ENCODE data around the gene MPP2. TPM values are rescaled to one million over a fixed set of nuclear protein-coding genes. Genes with fewer than 3 reads are reported as not detected.
A peak's percentile ranks its signal among the peaks of the same experiment; 100 is the strongest.

The MPP2 gene
- total and polyA plus RNA-seq, 9 of the 15 experiments (the other 6 are each of a cell fraction or from before 2014, with no cell fraction given) = 0.04 to 1.0 (median 0.24) TPM

- DNase-seq (ENCODE audit: extremely low read depth in 1 of 4, low spot score in 3 of 4) = peak; percentile 28 to 65 (median 45)
- no peak for FAIRE-seq
- POLR2A ChIA-PET = interaction anchor here (1.0 kb wide), 1 partner anchor 9 kb away, joined by 3 read pairs; no protein-coding TSS in a partner anchor
- peak; percentile 96 for ATAC-seq
- Histone ChIP-seq H4K20me1 (replicated peaks; ENCODE audit: control insufficient read depth, insufficient read depth, low read length) (no peaks in the 10 kb centered on the region), H3K27me3 (ENCODE audit: control insufficient read depth in 2 of 2, insufficient read depth in 2 of 2, low read length in 2 of 2) (peaks cover 9 to 52% of the 10 kb centered on the region in 2 experiments; a peak in 4 of 5 replicates), H3K9me3 (replicated peaks; ENCODE audit: control insufficient read depth, insufficient read depth, low read depth, low read length) (no peaks in the 10 kb centered on the region), H3K4me1 (replicated peaks in 1 of 2; ENCODE audit: control insufficient read depth in 2 of 2, insufficient read depth in 2 of 2, low read length in 2 of 2) (peaks cover 0 to 10% of the 10 kb centered on the region in 2 experiments; a peak in 2 of 5 replicates), H3K4me3 (no peak overlapping the region), H3K36me3 (ENCODE audit: control insufficient read depth, insufficient read depth, low read length) (no peaks in the 10 kb centered on the region), H3K4me2 (ENCODE audit: insufficient read depth, low read length) (no peak overlapping the region; the same call in 1 of the 2 replicates), H3K9ac (ENCODE audit: insufficient read depth in 1 of 2, low read depth in 2 of 2, low read length in 2 of 2) (peak overlapping the region in 1 of 2 experiments; percentile 66; a peak in 2 of 4 replicates), H3K9me1 (ENCODE audit: control insufficient read depth, insufficient read depth, low read length) (no peaks in the 10 kb centered on the region), H2AFZ (ENCODE audit: low read depth, low read length) (0 out of 2 replicates have a peak overlapping the region, but pooled peaks have one; percentile 49), H3K79me2 (ENCODE audit: control insufficient read depth, insufficient read depth, low read length) (no peaks in the 10 kb centered on the region), H3K27ac (ENCODE audit: extremely low read depth, low read depth, low read length) (no peak overlapping the region)
- WGBS (ENCODE audit: insufficient coverage, low coverage, missing lambda C conversion rate) = 14% methylated on average over 42 of the region's 43 CpGs
- CTCF ChIA-PET (ENCODE audit: low intra/inter-chr PET ratio) = interaction anchor here (1.9 kb wide), 1 partner anchor 78 kb away, joined by 4 read pairs; no protein-coding TSS in a partner anchor
- in situ Hi-C loops (cut with MboI) = no loop called here
- intact Hi-C loops (cut with micrococcal nuclease) = no loop called here
- BruUV-seq (replicated peaks) = no TSS peak
- TF ChIP-seq ZNF79 (CRISPR knock-in tag; IDR thresholded peaks at IDR 0.05; ENCODE audit: low read depth) (no peak), ZFP30 (CRISPR knock-in tag; IDR thresholded peaks at IDR 0.05; ENCODE audit: borderline replicate concordance) (no peak), MAZ (CRISPR knock-in tag; conservative IDR thresholded peaks at IDR 0.05 in 1 of 2, IDR thresholded peaks at IDR 0.05 in 1 of 2) (0 out of 4 replicates have a peak, but pooled peaks of 1 of the 2 experiments have one; percentile 38), HMG20A (CRISPR knock-in tag; conservative IDR thresholded peaks at IDR 0.05) (no peak), ZNF175 (CRISPR knock-in tag; IDR thresholded peaks at IDR 0.05; ENCODE audit: low read depth) (no peak), SPI1 (IDR thresholded peaks at IDR 0.05; ENCODE audit: borderline replicate concordance, low read depth, low read length) (peak; percentile 22; the same call in 1 of the 2 replicates), THAP7 (CRISPR knock-in tag; IDR thresholded peaks at IDR 0.05) (no peak), MCM5 (IDR thresholded peaks at IDR 0.05; ENCODE audit: low read depth) (no peak), CTCF (IDR thresholded peaks at IDR 0.05 in 2 of 3, conservative IDR thresholded peaks at IDR 0.05 in 1 of 3; ENCODE audit: insufficient read depth in 2 of 3, low read depth in 1 of 3, low read length in 3 of 3) (peak; percentile 52 to 77 (median 66)), ATF7 (IDR thresholded peaks at IDR 0.05) (peak; percentile 35; the same call in 1 of the 2 replicates), CTCFL (IDR thresholded peaks at IDR 0.05; ENCODE audit: borderline replicate concordance, insufficient read depth, low read depth, low read length, poor library complexity, severe bottlenecking) (peak; percentile 91), TRIM28 (IDR thresholded peaks at IDR 0.05) (no peak), PTTG1 (tag; IDR thresholded peaks at IDR 0.05; ENCODE audit: low read depth) (no peak), NKRF (IDR thresholded peaks at IDR 0.05; ENCODE audit: borderline replicate concordance) (no peak)
These were observed 10.2 kb upstream of the MPP2 start for GRCh38 chr17:43917348-43918025.

All from K562 (cell line).